Peyer's patch (tissue), 4 donors: ENCODE results near the gene NTPCR.

ENCODE experiments used
- CTCF ChIP-seq, 6 experiments: fragments of 450-650 bp in 4 of 6; fragments of 200-600 bp in 2 of 6; sonication (generic) in 1 of 6; IDR thresholded peaks; one replicate each; pipeline ENCODE4 v1.5.1; 2017 to 2019; ENCODE audit warnings: antibody characterized with exemption in 6 of 6, mild to moderate bottlenecking in 3 of 6, moderate library complexity in 1 of 6
- POLR2A ChIP-seq, 2 donors: fragments of 450-650 bp; IDR thresholded peaks; one replicate each; pipeline ENCODE4 v1.5.1; 2017; ENCODE audit warnings: antibody characterized with exemption in 2 of 2, mild to moderate bottlenecking in 2 of 2, moderate library complexity in 2 of 2

DNA sequence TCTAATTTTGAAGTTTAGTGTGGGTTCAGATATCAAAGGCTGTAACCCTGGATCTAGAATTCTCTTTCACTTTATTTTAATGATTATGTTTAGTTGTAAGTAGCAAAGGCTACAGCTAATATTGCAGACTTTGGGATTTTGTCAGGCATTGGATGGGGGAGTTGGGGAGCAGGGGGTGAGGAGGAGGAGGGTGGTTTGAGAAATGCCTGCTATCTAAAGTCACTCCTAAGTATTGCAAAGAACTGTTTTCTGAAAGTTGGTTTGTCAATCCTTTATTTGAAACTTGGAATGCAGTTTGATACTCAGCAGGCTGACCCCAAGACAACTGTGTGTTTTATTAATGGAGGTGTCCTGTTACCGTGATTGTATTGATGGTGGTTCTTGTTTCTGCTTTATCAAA, 1.2 kb downstream of the NTPCR start:
- TF ChIP-seq CTCF (IDR thresholded peaks at IDR 0.05) (no peak), POLR2A (IDR thresholded peaks at IDR 0.05) (no peak)
